GM18526 (cell line): ENCODE data around the gene FOSB.

Experiments used
- POLR2A ChIP-seq: IDR thresholded peaks from 3 replicates; pipeline ENCODE4 v1.6.1; 2011; ENCODE audit not compliant: insufficient read length; ENCODE audit errors: extremely low read depth

FOSB gene

DNA sequence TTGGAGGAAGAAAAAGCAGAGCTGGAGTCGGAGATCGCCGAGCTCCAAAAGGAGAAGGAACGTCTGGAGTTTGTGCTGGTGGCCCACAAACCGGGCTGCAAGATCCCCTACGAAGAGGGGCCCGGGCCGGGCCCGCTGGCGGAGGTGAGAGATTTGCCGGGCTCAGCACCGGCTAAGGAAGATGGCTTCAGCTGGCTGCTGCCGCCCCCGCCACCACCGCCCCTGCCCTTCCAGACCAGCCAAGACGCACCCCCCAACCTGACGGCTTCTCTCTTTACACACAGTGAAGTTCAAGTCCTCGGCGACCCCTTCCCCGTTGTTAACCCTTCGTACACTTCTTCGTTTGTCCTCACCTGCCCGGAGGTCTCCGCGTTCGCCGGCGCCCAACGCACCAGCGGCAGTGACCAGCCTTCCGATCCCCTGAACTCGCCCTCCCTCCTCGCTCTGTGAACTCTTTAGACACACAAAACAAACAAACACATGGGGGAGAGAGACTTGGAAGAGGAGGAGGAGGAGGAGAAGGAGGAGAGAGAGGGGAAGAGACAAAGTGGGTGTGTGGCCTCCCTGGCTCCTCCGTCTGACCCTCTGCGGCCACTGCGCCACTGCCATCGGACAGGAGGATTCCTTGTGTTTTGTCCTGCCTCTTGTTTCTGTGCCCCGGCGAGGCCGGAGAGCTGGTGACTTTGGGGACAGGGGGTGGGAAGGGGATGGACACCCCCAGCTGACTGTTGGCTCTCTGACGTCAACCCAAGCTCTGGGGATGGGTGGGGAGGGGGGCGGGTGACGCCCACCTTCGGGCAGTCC lies 5.0 kb downstream of the FOSB start:
- no peak for TF ChIP-seq POLR2A

DNA sequence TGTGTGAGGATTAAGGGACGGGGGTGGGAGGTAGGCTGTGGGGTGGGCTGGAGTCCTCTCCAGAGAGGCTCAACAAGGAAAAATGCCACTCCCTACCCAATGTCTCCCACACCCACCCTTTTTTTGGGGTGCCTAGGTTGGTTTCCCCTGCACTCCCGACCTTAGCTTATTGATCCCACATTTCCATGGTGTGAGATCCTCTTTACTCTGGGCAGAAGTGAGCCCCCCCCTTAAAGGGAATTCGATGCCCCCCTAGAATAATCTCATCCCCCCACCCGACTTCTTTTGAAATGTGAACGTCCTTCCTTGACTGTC lies 5.5 kb downstream of the FOSB start:
- no peak for TF ChIP-seq POLR2A

DNA sequence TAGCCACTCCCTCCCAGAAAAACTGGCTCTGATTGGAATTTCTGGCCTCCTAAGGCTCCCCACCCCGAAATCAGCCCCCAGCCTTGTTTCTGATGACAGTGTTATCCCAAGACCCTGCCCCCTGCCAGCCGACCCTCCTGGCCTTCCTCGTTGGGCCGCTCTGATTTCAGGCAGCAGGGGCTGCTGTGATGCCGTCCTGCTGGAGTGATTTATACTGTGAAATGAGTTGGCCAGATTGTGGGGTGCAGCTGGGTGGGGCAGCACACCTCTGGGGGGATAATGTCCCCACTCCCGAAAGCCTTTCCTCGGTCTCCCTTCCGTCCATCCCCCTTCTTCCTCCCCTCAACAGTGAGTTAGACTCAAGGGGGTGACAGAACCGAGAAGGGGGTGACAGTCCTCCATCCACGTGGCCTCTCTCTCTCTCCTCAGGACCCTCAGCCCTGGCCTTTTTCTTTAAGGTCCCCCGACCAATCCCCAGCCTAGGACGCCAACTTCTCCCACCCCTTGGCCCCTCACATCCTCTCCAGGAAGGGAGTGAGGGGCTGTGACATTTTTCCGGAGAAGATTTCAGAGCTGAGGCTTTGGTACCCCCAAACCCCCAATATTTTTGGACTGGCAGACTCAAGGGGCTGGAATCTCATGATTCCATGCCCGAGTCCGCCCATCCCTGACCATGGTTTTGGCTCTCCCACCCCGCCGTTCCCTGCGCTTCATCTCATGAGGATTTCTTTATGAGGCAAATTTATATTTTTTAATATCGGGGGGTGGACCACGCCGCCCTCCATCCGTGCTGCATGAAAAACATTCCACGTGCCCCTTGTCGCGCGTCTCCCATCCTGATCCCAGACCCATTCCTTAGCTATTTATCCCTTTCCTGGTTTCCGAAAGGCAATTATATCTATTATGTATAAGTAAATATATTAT lies 6.1 kb downstream of the FOSB start:
- no peak for TF ChIP-seq POLR2A

DNA sequence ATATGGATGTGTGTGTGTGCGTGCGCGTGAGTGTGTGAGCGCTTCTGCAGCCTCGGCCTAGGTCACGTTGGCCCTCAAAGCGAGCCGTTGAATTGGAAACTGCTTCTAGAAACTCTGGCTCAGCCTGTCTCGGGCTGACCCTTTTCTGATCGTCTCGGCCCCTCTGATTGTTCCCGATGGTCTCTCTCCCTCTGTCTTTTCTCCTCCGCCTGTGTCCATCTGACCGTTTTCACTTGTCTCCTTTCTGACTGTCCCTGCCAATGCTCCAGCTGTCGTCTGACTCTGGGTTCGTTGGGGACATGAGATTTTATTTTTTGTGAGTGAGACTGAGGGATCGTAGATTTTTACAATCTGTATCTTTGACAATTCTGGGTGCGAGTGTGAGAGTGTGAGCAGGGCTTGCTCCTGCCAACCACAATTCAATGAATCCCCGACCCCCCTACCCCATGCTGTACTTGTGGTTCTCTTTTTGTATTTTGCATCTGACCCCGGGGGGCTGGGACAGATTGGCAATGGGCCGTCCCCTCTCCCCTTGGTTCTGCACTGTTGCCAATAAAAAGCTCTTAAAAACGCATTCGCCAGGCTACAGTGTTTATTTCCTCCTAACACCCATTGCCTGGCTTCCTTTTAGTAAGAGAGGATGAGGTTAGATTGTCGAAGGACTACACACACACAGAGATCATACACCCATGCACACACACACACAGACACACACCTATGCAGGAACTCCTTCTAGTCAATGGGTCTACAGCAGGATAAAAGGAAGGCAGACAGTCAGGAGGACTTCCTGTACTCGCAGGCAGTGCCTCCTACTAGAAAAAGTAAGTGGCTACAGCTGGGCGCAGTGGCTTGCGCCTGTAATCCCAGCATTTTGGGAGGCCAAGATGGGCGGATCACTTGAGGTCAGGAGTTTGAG lies 7.1 kb downstream of the FOSB start:
- TF ChIP-seq POLR2A = no peak

DNA sequence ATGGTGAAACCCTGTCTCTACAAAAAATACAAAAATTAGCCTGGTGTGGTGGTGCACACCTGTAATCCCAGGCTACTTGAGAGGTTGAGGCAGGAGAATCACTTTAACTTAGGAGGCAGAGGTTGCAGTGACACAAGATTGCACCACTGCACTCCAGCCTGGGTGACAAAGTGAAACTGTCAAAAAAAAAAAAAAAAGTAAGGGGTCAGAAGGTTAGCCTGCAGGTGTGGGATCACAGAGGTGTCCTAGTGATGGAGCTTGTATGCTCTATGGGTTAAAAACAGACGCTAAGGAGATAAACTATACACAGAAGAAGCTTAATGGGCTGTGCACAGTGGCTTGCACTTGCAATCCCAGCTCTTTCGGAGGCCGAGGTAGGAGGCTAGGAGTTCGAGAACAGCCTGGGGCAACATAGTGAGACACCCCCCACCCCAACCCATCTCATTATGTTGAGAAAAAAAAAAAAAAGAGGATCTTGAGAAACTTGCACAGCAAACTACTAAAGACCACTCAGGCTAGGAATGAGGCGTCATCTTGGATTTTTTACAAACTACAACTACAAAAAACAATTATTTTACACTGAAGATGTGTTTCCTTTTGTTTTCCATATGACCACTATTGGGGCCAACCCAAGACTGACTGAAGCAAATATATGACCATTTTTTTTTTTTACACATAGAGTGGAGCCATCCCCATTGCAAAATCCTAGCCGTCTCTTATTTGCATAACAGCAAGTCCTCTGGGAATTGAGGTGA lies 7.9 kb downstream of the FOSB start:
- TF ChIP-seq POLR2A = no peak

DNA sequence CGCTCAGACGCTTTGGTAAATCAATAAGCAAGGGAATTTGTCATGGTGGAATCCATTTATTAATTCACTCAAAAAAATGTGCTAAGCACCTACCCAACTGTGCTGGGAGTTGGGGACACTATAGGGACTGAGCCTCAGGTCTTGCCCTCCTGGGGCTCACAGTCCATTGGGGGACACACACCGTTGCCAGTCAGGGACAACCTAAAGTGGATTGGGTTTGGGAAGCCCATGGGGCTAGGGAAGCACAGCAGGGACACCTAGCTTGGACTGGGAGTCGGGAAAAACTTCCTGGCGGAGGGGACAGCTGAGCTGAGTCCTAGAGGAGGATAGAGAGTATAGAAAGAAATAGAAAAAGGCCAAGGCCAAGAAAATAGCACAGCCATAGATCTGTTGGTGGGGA lies 8.5 kb downstream of the FOSB start:
- TF ChIP-seq POLR2A = no peak

DNA sequence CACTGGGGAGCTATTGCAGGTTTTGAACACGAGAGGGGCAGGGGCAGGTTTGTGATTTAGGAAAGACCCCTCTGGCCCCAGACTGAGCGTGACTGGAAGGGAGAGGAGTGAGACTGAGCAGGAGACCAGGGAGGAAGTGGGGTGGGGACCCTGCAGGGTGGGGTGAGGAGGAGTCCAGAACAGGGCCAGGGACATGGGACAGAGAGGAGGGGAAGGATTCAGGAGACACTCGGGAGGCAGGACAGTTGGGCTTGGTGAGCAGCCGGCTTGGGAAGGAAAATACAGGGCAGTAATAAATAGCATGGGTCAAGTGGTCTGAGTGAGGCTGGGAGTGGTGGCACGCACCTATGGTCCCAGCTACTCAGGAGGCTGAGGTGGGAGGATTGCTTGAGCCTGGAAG lies 9.4 kb downstream of the FOSB start:
- no peak for TF ChIP-seq POLR2A

DNA sequence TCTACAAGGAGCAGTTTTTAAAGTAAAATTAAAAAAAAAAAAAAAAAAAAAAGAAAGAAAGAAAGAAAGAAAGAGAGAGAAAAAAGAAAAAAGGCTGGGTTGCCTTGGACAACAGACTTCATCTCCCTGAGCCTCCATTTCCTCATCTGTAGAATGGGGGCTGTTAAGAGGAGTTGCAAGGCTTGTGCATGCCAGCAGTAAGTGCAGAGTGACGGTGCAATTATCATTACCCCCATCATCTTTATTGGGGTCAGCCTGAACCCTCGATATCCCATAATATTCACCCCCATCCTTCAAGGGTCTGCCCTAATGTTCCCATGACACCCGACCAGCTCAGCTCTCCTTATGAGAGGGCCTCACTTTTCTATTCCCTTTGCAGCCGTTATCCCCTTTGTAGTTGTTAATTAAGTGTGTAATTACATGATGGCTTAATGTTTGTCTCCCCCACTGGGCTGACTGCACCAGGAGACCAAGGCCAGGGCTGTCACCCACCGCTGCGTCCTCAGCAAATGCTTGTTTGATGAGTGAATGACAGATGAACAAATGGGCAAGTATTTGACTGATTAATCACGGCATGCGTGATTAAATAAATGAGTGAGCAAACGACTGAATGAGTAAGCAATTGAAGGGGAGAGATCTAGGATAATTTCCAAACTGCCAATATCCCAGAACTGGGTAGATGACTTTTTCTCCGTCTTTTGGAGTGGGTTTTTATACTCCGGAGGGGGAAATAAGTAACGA lies 10.1 kb downstream of the FOSB start:
- no peak for TF ChIP-seq POLR2A

DNA sequence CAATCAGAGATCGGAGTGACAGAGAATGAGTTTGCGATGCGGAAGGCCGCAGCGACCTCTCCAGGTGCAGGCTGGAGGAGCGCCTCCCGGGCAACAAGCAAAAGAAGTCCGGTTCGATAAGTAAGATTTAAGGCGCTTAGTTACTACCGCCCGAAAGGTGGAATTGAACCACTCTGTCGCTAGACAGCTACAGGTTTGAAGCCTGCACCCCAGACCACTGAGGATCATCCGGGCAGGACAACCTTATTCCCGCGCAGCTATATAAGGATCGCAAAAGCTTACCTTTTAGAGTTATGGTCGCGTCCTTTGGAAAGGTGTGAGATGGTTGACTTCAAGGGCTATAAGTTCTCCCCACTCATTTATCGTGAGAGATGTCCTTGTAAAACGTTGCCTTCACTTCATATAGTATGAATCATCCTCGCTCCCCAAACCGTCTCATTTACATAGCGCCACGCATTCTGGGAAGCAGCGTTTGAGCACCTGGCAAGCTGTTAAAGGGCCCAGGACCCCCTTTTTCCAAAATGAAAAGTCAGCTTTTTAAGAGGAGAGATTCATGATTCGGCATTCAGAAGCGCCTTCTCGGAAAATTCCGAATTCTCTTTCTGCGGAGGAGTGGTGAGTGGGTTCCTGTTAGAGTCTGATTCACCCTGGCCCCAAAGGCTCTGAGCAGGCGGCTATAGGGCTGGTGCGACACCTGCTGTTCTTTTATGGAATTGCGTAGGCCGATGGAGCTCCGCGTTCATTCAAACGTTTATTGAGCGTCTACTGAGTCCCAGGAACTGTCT lies 10.8 kb downstream of the FOSB start:
- TF ChIP-seq POLR2A = peak; percentile 47

DNA sequence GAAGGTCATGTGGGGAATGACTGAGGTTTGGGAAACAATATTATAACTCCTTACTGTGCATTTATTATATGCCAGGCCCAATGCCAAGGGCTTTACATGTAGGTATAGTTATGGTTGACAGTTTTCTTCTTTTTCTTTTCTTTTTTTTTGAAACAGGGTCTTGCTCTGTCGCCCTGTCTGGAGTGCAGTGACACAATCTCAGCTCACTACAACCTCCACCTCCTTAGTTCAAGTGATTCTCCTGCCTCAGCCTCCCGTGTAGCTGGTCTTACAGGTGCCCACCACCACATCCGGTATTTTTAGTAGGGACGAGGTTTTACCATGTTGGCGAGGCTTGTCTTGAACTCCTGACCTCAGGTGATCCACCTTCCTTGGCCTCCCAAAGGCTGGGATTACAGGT lies 15.2 kb downstream of the FOSB start:
- no peak for TF ChIP-seq POLR2A

DNA sequence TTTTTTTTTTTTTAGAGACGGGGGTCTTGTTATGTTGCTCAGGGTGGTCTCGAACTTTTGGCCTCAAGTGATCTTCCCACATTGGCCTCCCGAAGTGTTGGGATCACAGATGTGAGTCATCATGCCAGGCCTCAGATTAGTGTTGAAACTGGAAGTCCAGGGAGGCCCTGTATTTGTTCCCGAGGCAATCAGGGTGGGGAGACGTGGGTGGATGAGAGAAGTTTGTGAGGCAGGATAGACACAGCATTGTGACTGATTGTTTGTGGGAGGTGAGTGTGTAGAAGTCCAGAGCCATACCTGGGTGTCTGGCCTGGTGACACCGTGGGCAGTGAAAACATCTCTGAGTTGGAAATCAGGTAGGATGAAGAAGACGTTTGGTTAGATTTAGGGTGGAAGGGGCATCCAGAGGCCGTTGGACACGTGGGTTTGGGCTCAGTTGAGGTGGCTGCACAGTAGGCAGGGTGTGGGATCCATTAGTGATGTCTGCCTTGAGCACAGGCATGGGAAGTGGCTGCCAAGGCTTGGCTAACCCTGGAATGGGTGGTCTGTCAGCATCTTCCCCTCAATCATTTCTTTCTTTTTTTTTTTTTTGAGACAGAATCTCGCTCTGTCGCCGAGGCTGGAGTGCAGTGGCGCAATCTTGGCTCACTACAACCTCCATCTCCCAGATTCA lies 16.6 kb downstream of the FOSB start:
- TF ChIP-seq POLR2A = no peak

DNA sequence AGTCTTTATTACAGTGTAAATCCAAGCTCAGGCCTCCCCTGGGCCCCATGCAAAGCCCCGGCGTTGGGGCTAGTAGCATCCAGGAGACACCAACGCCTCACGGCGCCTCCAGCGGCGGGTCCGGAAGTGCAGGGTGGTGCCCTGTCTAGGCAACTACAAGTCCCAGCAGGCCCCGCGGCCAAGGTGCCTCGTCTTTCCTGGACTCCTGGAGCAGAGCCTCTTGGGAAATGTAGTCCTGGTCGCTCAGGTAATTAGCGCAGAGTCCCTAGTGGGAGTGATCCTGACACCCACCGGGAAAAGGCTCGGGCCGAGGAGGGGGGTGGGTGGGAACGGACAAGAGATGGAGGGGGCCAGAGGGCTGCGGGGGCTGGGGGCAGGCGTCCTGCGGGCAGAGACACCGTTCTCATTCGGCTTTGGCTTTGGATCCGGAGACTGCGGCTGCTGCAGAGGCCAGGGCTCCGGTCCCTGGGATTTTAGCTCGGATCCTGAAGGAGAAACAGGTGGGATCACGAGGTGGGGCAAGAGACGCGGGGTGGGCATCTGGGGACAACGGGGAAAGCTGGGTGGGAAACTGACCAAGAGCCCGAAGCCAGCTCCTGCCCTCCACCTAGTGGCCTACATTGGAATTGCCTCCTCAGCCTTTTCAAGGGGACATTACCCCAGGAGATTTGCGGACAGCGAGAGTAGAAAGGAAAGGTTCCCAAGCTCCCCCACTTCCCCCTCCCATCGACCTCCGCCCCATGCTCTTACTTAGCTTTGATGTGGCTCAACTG lies 17.7 kb downstream of the FOSB start:
- no peak for TF ChIP-seq POLR2A
